Stomach (tissue), 9 donors: ENCODE results near the gene COL11A2. TPM values are rescaled to one million over a fixed set of nuclear protein-coding genes. Genes with fewer than 3 reads are reported as not detected.
"Not testable (repeated sequence)": the region's sequence is repeated elsewhere in the genome, so short reads cannot be mapped to it uniquely, and the experiment has no call there.

Experiments used
- DNase-seq, 2 donors: peaks; one replicate each; pipeline versions ENCODE4 v3.0.0 to v3.0.0-alpha.2; 2013 to 2019
- H3K27ac ChIP-seq, 5 donors: fragments of 200-600 bp in 4 of 5; sonication (generic) in 4 of 5; one replicate each; pipeline ENCODE4 v1.5.1; 2013 to 2019; ENCODE audit warnings: mild to moderate bottlenecking in 1 of 5, moderate library complexity in 1 of 5
- H3K27me3 ChIP-seq, 3 donors: fragments of 200-600 bp; sonication (generic); one replicate each; pipeline ENCODE4 v1.5.1; 2017 to 2019; ENCODE audit warnings: mixed run types in 1 of 3
- H3K36me3 ChIP-seq, 4 donors: fragments of 200-600 bp; sonication (generic); 1 replicate in 3 of 4; 2 replicates in 1 of 4; pipeline ENCODE4 v1.5.1; 2016 to 2019
- H3K4me1 ChIP-seq, 4 donors: fragments of 200-600 bp; sonication (generic); one replicate each; pipeline ENCODE4 v1.5.1; 2016 to 2019
- H3K4me3 ChIP-seq, 4 donors: fragments of 200-600 bp; sonication (generic) in 3 of 4; one replicate each; pipeline ENCODE4 v1.5.1; 2016 to 2019; ENCODE audit warnings: mild to moderate bottlenecking in 1 of 4
- H3K9me3 ChIP-seq, 4 donors: fragments of 200-600 bp; sonication (generic); one replicate each; pipeline ENCODE4 v1.5.1; 2016 to 2019
- CTCF ChIP-seq, 7 experiments: fragments of 450-650 bp in 4 of 7; fragments of 200-600 bp in 3 of 7; sonication (generic) in 3 of 7; IDR thresholded peaks; one replicate each; pipeline ENCODE4 v1.5.1; 2016 to 2019; ENCODE audit warnings: antibody characterized with exemption in 7 of 7, control low read depth in 2 of 7, mild to moderate bottlenecking in 1 of 7
- EP300 ChIP-seq: sonication (generic); formaldehyde crosslinking; IDR thresholded peaks from one replicate; pipeline ENCODE4 v1.6.1; 2017; ENCODE audit warnings: antibody characterized with exemption
- POLR2A ChIP-seq, 4 donors: fragments of 450-650 bp; IDR thresholded peaks; one replicate each; pipeline ENCODE4 v1.6.1; 2016; ENCODE audit warnings: antibody characterized with exemption in 4 of 4, control low read depth in 2 of 4, mild to moderate bottlenecking in 1 of 4, moderate library complexity in 1 of 4
- POLR2AphosphoS5 ChIP-seq, 3 donors: sonication (generic); formaldehyde crosslinking; IDR thresholded peaks; one replicate each; pipeline ENCODE4 v1.6.1; 2016; ENCODE audit warnings: antibody characterized with exemption in 3 of 3
- WGBS, 5 donors: extraction: QIAGEN DNeasy Blood & Tissue Kit in 3 of 5; methylation state at CpG; one replicate each; pipeline versions ENCODE4 v1.1.5 to v1.1.7; 2013 to 2018; 5-methylcytosine and 5-hydroxymethylcytosine counted together
- intact Hi-C: fragments of 100-400 bp; cut with DNase I; formaldehyde crosslinking; loops from one replicate; pipeline ENCODE4 v1.15.1; 2023; ENCODE audit warnings: low total_unique reads
- polyA plus RNA-seq, 3 donors: library from polyadenylated mRNA; stranded (reverse); fragments of 200-250 nt; gene quantifications; one replicate each; pipeline ENCODE4 v1.2.3, GENCODE V29; 2013
- total RNA-seq, 5 donors: library from RNA; depleted of rRNA; stranded (reverse); fragments of >200 nt; gene quantifications; one replicate each; pipeline versions ENCODE4 v1.1.0 to v1.2.3, GENCODE V29; 2014 to 2016
- donor health status: healthy with polysubstance abuse.
- donor health status: Bipolar disorder and iron deficiency.
- donor health status: healthy.

Gene COL11A2
- total and polyA plus RNA-seq, 8 donors: under 0.01 to 1.5 (median 0.87) TPM; not detected in 3

- TF ChIP-seq EP300 (no peak), POLR2A (IDR thresholded peaks at IDR 0.05) (no peak), CTCF (IDR thresholded peaks at IDR 0.05) (no peak), POLR2AphosphoS5 (IDR thresholded peaks at IDR 0.05) (no peak)
- Histone ChIP-seq H3K9me3 (peaks cover 0 to 23% (median 17%) of the 10 kb centered on the region in 4 donors), H3K36me3 (no peaks in the 10 kb centered on the region), H3K4me3 (no peak overlapping the region), H3K27ac (no peak overlapping the region), H3K27me3 (peaks cover 0 to 11% (median 4%) of the 10 kb centered on the region in 3 donors), H3K4me1 (no peaks in the 10 kb centered on the region)
- no peak for DNase-seq
- WGBS, 5 donors: 53 to 71% (median 61%) methylated on average over 4 of the region's 4 CpGs
- intact Hi-C loops: no loop called here
These were observed 37.9 kb downstream of the COL11A2 start for GRCh38 chr6:33154349-33154748.

- WGBS, 5 donors: 90 to 97% (median 95%) methylated on average over 1 of the region's 1 CpG
- Histone ChIP-seq H3K27ac (no peak overlapping the region), H3K36me3 (no peaks in the 10 kb centered on the region), H3K4me3 (no peak overlapping the region), H3K9me3 (peaks cover 0 to 23% (median 17%) of the 10 kb centered on the region in 4 donors), H3K4me1 (peaks cover 0 to 4% (median 0%) of the 10 kb centered on the region in 4 donors), H3K27me3 (peaks cover 0 to 17% (median 4%) of the 10 kb centered on the region in 3 donors)
- no peak for TF ChIP-seq CTCF (IDR thresholded peaks at IDR 0.05)
- no peak for TF ChIP-seq POLR2AphosphoS5 (IDR thresholded peaks at IDR 0.05)
- no peak for TF ChIP-seq POLR2A (IDR thresholded peaks at IDR 0.05)
- TF ChIP-seq EP300: no peak
- intact Hi-C loops: no loop called here
- no peak for DNase-seq
These were observed 41.2 kb downstream of the COL11A2 start for GRCh38 chr6:33151050-33151449.

GRCh38 chr6:33150560-33150959 is 41.7 kb downstream of the COL11A2 start:
- H3K4me1 ChIP-seq, DNase-seq, intact Hi-C loops, H3K36me3 ChIP-seq, H3K27ac ChIP-seq, H3K4me3 ChIP-seq: not testable (repeated sequence)
- Histone ChIP-seq H3K27me3 (peaks cover 0 to 17% (median 4%) of the 10 kb centered on the region in 3 donors), H3K9me3 (peaks cover 0 to 23% (median 17%) of the 10 kb centered on the region in 4 donors)
- WGBS, 5 donors: 81 to 96% (median 94%) methylated on average over 3 of the region's 3 CpGs

GRCh38 chr6:33147807-33148666 is 44.2 kb downstream of the COL11A2 start:
- WGBS, 5 donors: 42 to 44% (median 43%) methylated on average over 8 of the region's 8 CpGs
- peaks cover 0 to 21% (median 16%) of the 10 kb centered on the region in 4 donors for H3K9me3 ChIP-seq
- DNase-seq: peak in 1 of 2 donors; percentile 76
- no peak overlapping the region for H3K4me3 ChIP-seq
- peaks cover 0 to 21% (median 7%) of the 10 kb centered on the region in 3 donors for H3K27me3 ChIP-seq
- intact Hi-C loops: loop anchor here (10.0 kb wide), 1 partner anchor 143 kb away; the partner anchor contains the start of gene HLA-DOA
- TF ChIP-seq POLR2AphosphoS5 (IDR thresholded peaks at IDR 0.05): no peak
- TF ChIP-seq CTCF (IDR thresholded peaks at IDR 0.05): peak in 5 of 7 experiments; percentile 63 to 76 (median 65)
- H3K27ac ChIP-seq: no peak overlapping the region
- no peaks in the 10 kb centered on the region for H3K36me3 ChIP-seq
- peaks cover 0 to 4% (median 0%) of the 10 kb centered on the region in 4 donors for H3K4me1 ChIP-seq
